Measurements from ENCODE around the gene CCP110.

Gene CCP110

DNA sequence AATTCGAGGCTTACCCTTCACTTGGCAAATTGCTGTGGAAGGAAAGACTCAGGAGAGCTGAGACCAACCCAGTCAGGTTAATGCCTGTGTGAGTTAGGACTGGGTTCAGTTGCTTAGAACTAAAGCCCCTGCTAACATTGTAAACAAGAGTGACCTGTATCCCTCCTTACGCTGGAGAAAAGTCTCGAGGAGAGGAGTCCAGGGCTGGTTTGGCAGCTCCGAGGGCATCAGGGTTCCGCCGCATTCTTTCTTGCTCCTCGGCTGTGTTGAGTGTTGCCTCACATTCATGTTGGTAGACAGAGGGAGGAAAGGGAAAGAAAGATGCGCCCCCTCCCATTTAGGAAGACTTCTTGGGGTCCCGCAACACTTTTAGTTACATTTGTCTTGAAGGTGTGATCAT is 50.3 kb downstream of the CCP110 start:
- no peak overlapping the region for H2AFZ ChIP-seq (ENCODE audit: low read length)
- TF ChIP-seq, protein P1, sequence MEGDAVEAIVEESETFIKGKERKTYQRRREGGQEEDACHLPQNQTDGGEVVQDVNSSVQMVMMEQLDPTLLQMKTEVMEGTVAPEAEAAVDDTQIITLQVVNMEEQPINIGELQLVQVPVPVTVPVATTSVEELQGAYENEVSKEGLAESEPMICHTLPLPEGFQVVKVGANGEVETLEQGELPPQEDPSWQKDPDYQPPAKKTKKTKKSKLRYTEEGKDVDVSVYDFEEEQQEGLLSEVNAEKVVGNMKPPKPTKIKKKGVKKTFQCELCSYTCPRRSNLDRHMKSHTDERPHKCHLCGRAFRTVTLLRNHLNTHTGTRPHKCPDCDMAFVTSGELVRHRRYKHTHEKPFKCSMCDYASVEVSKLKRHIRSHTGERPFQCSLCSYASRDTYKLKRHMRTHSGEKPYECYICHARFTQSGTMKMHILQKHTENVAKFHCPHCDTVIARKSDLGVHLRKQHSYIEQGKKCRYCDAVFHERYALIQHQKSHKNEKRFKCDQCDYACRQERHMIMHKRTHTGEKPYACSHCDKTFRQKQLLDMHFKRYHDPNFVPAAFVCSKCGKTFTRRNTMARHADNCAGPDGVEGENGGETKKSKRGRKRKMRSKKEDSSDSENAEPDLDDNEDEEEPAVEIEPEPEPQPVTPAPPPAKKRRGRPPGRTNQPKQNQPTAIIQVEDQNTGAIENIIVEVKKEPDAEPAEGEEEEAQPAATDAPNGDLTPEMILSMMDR (conservative IDR thresholded peaks at IDR 0.05; ENCODE audit: low read length), result no peak
- TF ChIP-seq EZH2phosphoT487 (IDR thresholded peaks at IDR 0.05; ENCODE audit: borderline replicate concordance), result no peak
- H3K4me1 ChIP-seq (ENCODE audit: insufficient read depth, low read length, poor library complexity, severe bottlenecking), result no peaks in the 10 kb centered on the region
- no peak overlapping the region for H3K4me3 ChIP-seq (ENCODE audit: low read length, poor library complexity, severe bottlenecking)
- H3K79me2 ChIP-seq (ENCODE audit: insufficient read depth, low read length), result no peaks in the 10 kb centered on the region
- H3K36me3 ChIP-seq (ENCODE audit: insufficient read depth, low read length), result peaks cover 9% of the 10 kb centered on the region; the same call in 1 of the 2 replicates
- no peak overlapping the region for H3K9ac ChIP-seq (ENCODE audit: low read depth, low read length, poor library complexity, severe bottlenecking)
- no peaks in the 10 kb centered on the region for H3K9me3 ChIP-seq (ENCODE audit: insufficient read depth, low read depth, low read length)
- no peak overlapping the region for H3K4me2 ChIP-seq (ENCODE audit: low read depth, low read length, poor library complexity, severe bottlenecking)
- H4K20me1 ChIP-seq (ENCODE audit: insufficient read depth, low read length, poor library complexity, severe bottlenecking), result no peaks in the 10 kb centered on the region
- H3K9me2 ChIP-seq (replicated peaks; ENCODE audit: low read depth, low read length), result no peaks in the 10 kb centered on the region
- H3K27me3 ChIP-seq (ENCODE audit: insufficient read depth, low read length, poor library complexity, severe bottlenecking), result no peaks in the 10 kb centered on the region
- H3F3A ChIP-seq (ENCODE audit: low read depth), result no peaks in the 10 kb centered on the region

DNA sequence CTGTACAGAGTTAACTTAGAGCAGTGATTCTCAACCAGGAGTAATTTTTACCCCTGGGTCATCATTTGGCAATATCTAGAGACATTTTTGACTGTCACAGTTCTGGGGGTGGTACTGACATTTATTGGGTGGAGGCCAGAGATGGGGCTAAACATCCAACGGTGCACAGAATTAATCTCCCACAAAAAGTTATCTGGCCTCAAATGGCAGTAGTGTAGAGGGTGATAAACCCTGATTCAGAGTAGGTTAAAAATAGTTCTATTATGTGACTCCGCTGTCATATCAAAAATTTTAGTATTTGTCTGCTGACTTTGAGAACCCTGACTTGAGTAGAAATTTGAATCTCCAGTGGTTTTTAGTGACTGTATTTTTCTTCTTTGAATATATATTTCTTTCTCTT is 50.9 kb downstream of the CCP110 start:
- Histone ChIP-seq H3K9me2 (replicated peaks; ENCODE audit: low read depth, low read length) (no peaks in the 10 kb centered on the region), H3K9ac (ENCODE audit: low read depth, low read length, poor library complexity, severe bottlenecking) (no peak overlapping the region), H3F3A (ENCODE audit: low read depth) (no peaks in the 10 kb centered on the region), H3K79me2 (ENCODE audit: insufficient read depth, low read length) (no peaks in the 10 kb centered on the region), H3K9me3 (ENCODE audit: insufficient read depth, low read depth, low read length) (no peaks in the 10 kb centered on the region), H2AFZ (ENCODE audit: low read length) (no peak overlapping the region), H3K36me3 (ENCODE audit: insufficient read depth, low read length) (peaks cover 9% of the 10 kb centered on the region; the same call in 1 of the 2 replicates), H3K27me3 (ENCODE audit: insufficient read depth, low read length, poor library complexity, severe bottlenecking) (no peaks in the 10 kb centered on the region), H3K4me1 (ENCODE audit: insufficient read depth, low read length, poor library complexity, severe bottlenecking) (no peaks in the 10 kb centered on the region), H3K4me3 (ENCODE audit: low read length, poor library complexity, severe bottlenecking) (no peak overlapping the region), H4K20me1 (ENCODE audit: insufficient read depth, low read length, poor library complexity, severe bottlenecking) (no peaks in the 10 kb centered on the region), H3K4me2 (ENCODE audit: low read depth, low read length, poor library complexity, severe bottlenecking) (no peak overlapping the region)
- TF ChIP-seq, protein P1 (conservative IDR thresholded peaks at IDR 0.05; ENCODE audit: low read length), result no peak

DNA sequence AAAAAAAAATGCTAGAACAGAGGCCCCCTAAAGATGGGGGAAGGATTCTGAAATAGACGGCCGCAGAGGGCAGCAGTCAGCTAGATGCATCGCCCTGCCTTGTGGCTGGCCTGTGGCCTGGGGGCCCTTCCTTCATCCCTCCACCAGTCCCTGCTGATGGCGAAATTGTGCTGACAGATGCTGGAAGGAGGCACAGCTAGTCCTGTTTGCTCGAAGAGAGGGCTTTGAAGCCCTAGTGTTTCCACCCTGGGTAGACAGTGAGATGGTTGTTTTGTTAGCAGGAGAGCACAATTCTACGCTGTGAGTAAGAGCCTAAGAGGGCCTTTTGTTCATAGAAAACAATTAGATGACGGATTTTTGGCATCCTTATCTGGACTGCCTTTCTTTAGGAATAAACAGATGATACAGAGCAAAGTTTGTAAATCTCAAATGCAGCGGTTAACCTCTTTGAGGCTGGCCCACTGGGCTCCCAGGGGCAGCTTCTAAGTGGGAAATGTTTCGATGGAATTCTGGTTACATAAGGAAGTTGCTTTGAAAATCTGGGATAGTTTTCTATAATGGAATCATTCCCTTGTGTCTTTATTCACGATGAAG is 54.7 kb downstream of the CCP110 start:
- H3K4me2 ChIP-seq (ENCODE audit: low read depth, low read length, poor library complexity, severe bottlenecking), result no peak overlapping the region
- H3K79me2 ChIP-seq (ENCODE audit: insufficient read depth, low read length), result no peaks in the 10 kb centered on the region

More for the DNA sequence above, 54.7 kb downstream of the CCP110 start:
- H3K9me3 ChIP-seq (ENCODE audit: insufficient read depth, low read depth, low read length), result peaks cover 6% of the 10 kb centered on the region; the same call in 1 of the 2 replicates
- no peak overlapping the region for H3K4me3 ChIP-seq (ENCODE audit: low read length, poor library complexity, severe bottlenecking)
- H3K27me3 ChIP-seq (ENCODE audit: insufficient read depth, low read length, poor library complexity, severe bottlenecking), result no peaks in the 10 kb centered on the region
- H3K4me1 ChIP-seq (ENCODE audit: insufficient read depth, low read length, poor library complexity, severe bottlenecking), result no peaks in the 10 kb centered on the region
- H3K9ac ChIP-seq (ENCODE audit: low read depth, low read length, poor library complexity, severe bottlenecking), result no peak overlapping the region
- H3F3A ChIP-seq (ENCODE audit: low read depth), result no peaks in the 10 kb centered on the region
- TF ChIP-seq, protein P1 (conservative IDR thresholded peaks at IDR 0.05; ENCODE audit: low read length), result no peak
- TF ChIP-seq EZH2phosphoT487 (IDR thresholded peaks at IDR 0.05; ENCODE audit: borderline replicate concordance), result no peak
- peaks cover 22% of the 10 kb centered on the region for H3K36me3 ChIP-seq (ENCODE audit: insufficient read depth, low read length)
- no peaks in the 10 kb centered on the region for H4K20me1 ChIP-seq (ENCODE audit: insufficient read depth, low read length, poor library complexity, severe bottlenecking)
- no peaks in the 10 kb centered on the region for H3K9me2 ChIP-seq (replicated peaks; ENCODE audit: low read depth, low read length)
- H2AFZ ChIP-seq (ENCODE audit: low read length), result no peak overlapping the region

Data from Loucy (cell line).